ENCODE measurements around the gene MPP3. TPM values are rescaled to one million over a fixed set of nuclear protein-coding genes. Genes with fewer than 3 reads are reported as not detected.
A peak's percentile ranks its signal among the peaks of the same experiment; 100 is the strongest.

MPP3 gene
- total RNA-seq, 1 experiment from 2014 or later = 6.9 TPM

GRCh38 chr17:43756201-43756600 lies 76.7 kb downstream of the MPP3 start:
- Histone ChIP-seq H2BK12ac (ENCODE audit: insufficient read length, low read depth, low read length) (no peak overlapping the region), H4K20me1 (ENCODE audit: control insufficient read depth, insufficient read depth, insufficient read length) (no peaks in the 10 kb centered on the region), H4K91ac (ENCODE audit: insufficient read length, low read depth, low read length) (no peak overlapping the region), H3K27ac (ENCODE audit: insufficient read length, low read depth, low read length) (no peak overlapping the region), H2BK20ac (ENCODE audit: low read depth, low read length, poor library complexity, severe bottlenecking) (no peak overlapping the region), H3K9ac (ENCODE audit: extremely low read depth, insufficient read length, low read length) (no peak overlapping the region), H3K14ac (ENCODE audit: insufficient read depth, low read length) (no peak overlapping the region), H3K79me2 (ENCODE audit: insufficient read depth, low read length) (no peaks in the 10 kb centered on the region), H3K27me3 (ENCODE audit: insufficient read depth, low read length) (peaks cover 4% of the 10 kb centered on the region; the same call in 1 of the 2 replicates), H3K9me3 (ENCODE audit: control insufficient read depth, low read depth, low read length) (no peaks in the 10 kb centered on the region), H2BK120ac (ENCODE audit: low read depth, low read length, poor library complexity, severe bottlenecking) (no peak overlapping the region), H2BK15ac (ENCODE audit: low read depth, low read length) (no peak overlapping the region), H2AFZ (ENCODE audit: low read length) (no peak overlapping the region), H3K23me2 (ENCODE audit: insufficient read length, low read depth, low read length, poor library complexity, severe bottlenecking) (peaks cover 6% of the 10 kb centered on the region), H3K23ac (ENCODE audit: insufficient read length, low read depth, low read length) (no peak overlapping the region), H4K5ac (ENCODE audit: insufficient read length, low read depth, low read length) (no peak overlapping the region), H3K4ac (ENCODE audit: low read depth, low read length) (no peak overlapping the region), H2BK5ac (ENCODE audit: insufficient read length, low read length) (no peak overlapping the region), H3K79me1 (ENCODE audit: insufficient read depth, low read depth, low read length, poor library complexity, severe bottlenecking) (no peaks in the 10 kb centered on the region), H3K56ac (ENCODE audit: insufficient read length, low read depth, low read length) (no peak overlapping the region), H4K8ac (replicated peaks; ENCODE audit: insufficient read length, low read depth, low read length) (no peak overlapping the region), H3K4me1 (ENCODE audit: insufficient read depth, low read length) (no peaks in the 10 kb centered on the region), H3T11ph (ENCODE audit: low read length) (no peak overlapping the region), H3K4me2 (ENCODE audit: insufficient read depth, insufficient read length, low read length) (no peak overlapping the region), H3K18ac (ENCODE audit: insufficient read length, low read depth, low read length) (no peak overlapping the region), H2AK5ac (ENCODE audit: insufficient read length, low read length) (no peak overlapping the region)
- H3K9me3 Mint-ChIP-seq = no peaks in the 10 kb centered on the region
- H3K4me1 Mint-ChIP-seq = peaks cover 28 to 32% of the 10 kb centered on the region in 2 experiments
- TF ChIP-seq CTCF (conservative IDR thresholded peaks at IDR 0.05) = no peak
- H3K4me3 Mint-ChIP-seq = peak overlapping the region in 1 of 2 experiments; percentile 50; a peak in 2 of 5 replicates
- H3K27ac Mint-ChIP-seq = 0 out of 7 replicates have a peak overlapping the region, but pooled peaks of 1 of the 3 experiments have one; percentile 28
- WGBS (ENCODE audit: extremely low coverage, insufficient read length, low lambda C conversion rate) = no CpG with 5 or more reads among the region's 6 CpGs
- peaks cover 7% of the 10 kb centered on the region for H3K27me3 Mint-ChIP-seq (ENCODE audit: low read depth)
- no peaks in the 10 kb centered on the region for H3K36me3 Mint-ChIP-seq (ENCODE audit: insufficient read depth in 1 of 3, low read depth in 3 of 3)
- no peak for DNase-seq

All from H9 (cell line).